ENCODE measurements around the gene ZMYND11.
"Not testable (repeated sequence)": the region's sequence is repeated elsewhere in the genome, so short reads cannot be mapped to it uniquely, and the experiment has no call there.

ZMYND11 gene

GRCh38 chr10:297567-297966 lies 162.3 kb downstream of the ZMYND11 start:
- TF ChIP-seq CTCF (IDR thresholded peaks at IDR 0.05; ENCODE audit: control insufficient read depth, extremely low read depth, insufficient read depth), result no peak
- no peak for DNase-seq (ENCODE audit: low read depth)
- no peak overlapping the region for H3K4me3 ChIP-seq (ENCODE audit: low read depth, low read length)

- no peak overlapping the region for H3K4me3 ChIP-seq (ENCODE audit: low read depth, low read length)
- no peak for DNase-seq (ENCODE audit: low read depth)
- TF ChIP-seq CTCF (IDR thresholded peaks at IDR 0.05; ENCODE audit: control insufficient read depth, extremely low read depth, insufficient read depth), result no peak
Observed at GRCh38 chr10:298033-298432, 162.8 kb downstream of the ZMYND11 start.

GRCh38 chr10:299512-299911 lies 164.3 kb downstream of the ZMYND11 start:
- DNase-seq (ENCODE audit: low read depth), result no peak
- TF ChIP-seq CTCF (IDR thresholded peaks at IDR 0.05; ENCODE audit: control insufficient read depth, extremely low read depth, insufficient read depth), result no peak
- H3K4me3 ChIP-seq (ENCODE audit: low read depth, low read length), result no peak overlapping the region

- no peak for DNase-seq (ENCODE audit: low read depth)
- TF ChIP-seq CTCF (IDR thresholded peaks at IDR 0.05; ENCODE audit: control insufficient read depth, extremely low read depth, insufficient read depth), result no peak
- H3K4me3 ChIP-seq (ENCODE audit: low read depth, low read length), result no peak overlapping the region
Observed at GRCh38 chr10:299969-300368, 164.7 kb downstream of the ZMYND11 start.

DNA sequence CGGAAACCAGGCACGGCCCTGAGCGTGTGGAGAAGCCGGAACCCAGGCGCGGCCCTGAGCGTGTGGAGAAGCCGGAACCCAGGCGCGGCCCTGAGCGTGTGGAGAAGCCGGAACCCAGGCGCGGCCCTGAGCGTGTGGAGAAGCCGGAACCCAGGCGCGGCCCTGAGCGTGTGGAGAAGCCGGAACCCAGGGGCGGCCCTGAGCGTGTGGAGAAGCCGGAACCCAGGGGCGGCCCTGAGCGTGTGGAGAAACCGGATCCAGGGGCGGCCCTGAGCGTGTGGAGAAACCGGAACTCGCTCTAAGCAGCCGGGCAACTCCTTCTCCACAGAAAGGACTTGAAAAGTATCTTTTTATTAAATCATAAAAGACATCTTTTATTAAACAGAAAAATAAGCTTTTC lies 165.3 kb downstream of the ZMYND11 start:
- not testable (repeated sequence) for DNase-seq (ENCODE audit: low read depth)

DNA sequence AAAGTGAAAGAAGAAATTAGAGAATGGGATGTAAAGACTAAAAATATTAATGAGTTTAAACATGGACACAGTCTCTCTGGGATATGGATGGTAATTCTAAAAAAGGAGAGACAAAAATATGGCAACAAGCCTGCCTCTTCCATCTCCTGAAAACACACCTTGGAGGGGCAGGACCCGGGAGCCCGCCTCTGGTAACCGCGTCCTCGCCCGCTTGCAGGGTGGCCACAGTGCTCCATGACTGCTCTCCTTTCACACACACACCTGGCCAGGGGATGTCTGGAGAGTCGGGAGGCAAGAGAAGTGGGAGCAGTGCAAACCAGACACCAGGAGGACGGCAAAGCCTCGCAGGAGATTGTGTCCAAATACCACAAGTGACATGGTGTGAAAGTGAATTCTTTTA lies 166.3 kb downstream of the ZMYND11 start:
- TF ChIP-seq CTCF (IDR thresholded peaks at IDR 0.05; ENCODE audit: control insufficient read depth, extremely low read depth, insufficient read depth), result no peak
- DNase-seq (ENCODE audit: low read depth), result no peak
- no peak overlapping the region for H3K4me3 ChIP-seq (ENCODE audit: low read depth, low read length)

More for the DNA sequence above, 165.3 kb downstream of the ZMYND11 start:
- H3K4me3 ChIP-seq (ENCODE audit: low read depth, low read length), result not testable (repeated sequence)
